ENCODE measurements around the gene JHY.

JHY gene

GRCh38 chr11:122963961-122964360, 81.4 kb downstream of the JHY start:
- DNase-seq: no peak

GRCh38 chr11:122976061-122976733, 93.6 kb downstream of the JHY start:
- DNase-seq: no peak

GRCh38 chr11:122976734-122977469, 94.3 kb downstream of the JHY start:
- DNase-seq: no peak

GRCh38 chr11:122977470-122978298, 95.1 kb downstream of the JHY start:
- no peak for DNase-seq

- DNase-seq: no peak
These were observed 95.7 kb downstream of the JHY start for GRCh38 chr11:122978299-122978620.

- no peak for DNase-seq
These were observed 96.7 kb downstream of the JHY start for GRCh38 chr11:122979103-122979814.

GRCh38 chr11:122979815-122980595, 97.4 kb downstream of the JHY start:
- no peak for DNase-seq

- no peak for DNase-seq
These were observed 99.1 kb downstream of the JHY start, which contains the start of gene BSX for GRCh38 chr11:122981388-122982264. Gene BSX (minus strand): TSS chr11:122981834. CDS start chr11:122981671, 163 bp downstream.

GRCh38 chr11:122983438-122984185, 101.1 kb downstream of the JHY start:
- no peak for DNase-seq

GRCh38 chr11:122984186-122985011, 101.8 kb downstream of the JHY start:
- DNase-seq: no peak

- no peak for DNase-seq
These were observed 113.0 kb downstream of the JHY start for GRCh38 chr11:122995526-122995925.

GRCh38 chr11:122998727-122999366, 116.3 kb downstream of the JHY start:
- DNase-seq: no peak

GRCh38 chr11:123000721-123001120, 118.2 kb downstream of the JHY start:
- no peak for DNase-seq

GRCh38 chr11:123006860-123007542, 124.4 kb downstream of the JHY start:
- no peak for DNase-seq
